ENCODE data around the gene SARM1. TPM values are rescaled to one million over a fixed set of nuclear protein-coding genes. Genes with fewer than 3 reads are reported as not detected.

Gene SARM1
- total RNA-seq, 1 experiment from 2014 or later = 17.4 TPM

GRCh38 chr17:28399808-28400207 lies 28.3 kb downstream of the SARM1 start:
- no peak overlapping the region for H3K27ac ChIP-seq (ENCODE audit: low read length)
- DNase-seq (ENCODE audit: low read depth, low spot score) (no peak), ATAC-seq (no peak)
- TF ChIP-seq SIN3A (IDR thresholded peaks at IDR 0.05; ENCODE audit: borderline replicate concordance, insufficient read depth, low read depth, low read length) (no peak), CTCF (IDR thresholded peaks at IDR 0.05) (no peak), TCF7L2 (IDR thresholded peaks at IDR 0.05; ENCODE audit: low read depth, low read length) (no peak), REST (IDR thresholded peaks at IDR 0.05; ENCODE audit: insufficient read depth in 1 of 2, low read depth in 2 of 2, low read length in 1 of 2) (no peak), POLR2AphosphoS5 (IDR thresholded peaks at IDR 0.05; ENCODE audit: low read depth, low read length) (no peak)
- no peaks in the 10 kb centered on the region for H3K9me3 ChIP-seq (ENCODE audit: control insufficient read depth, insufficient read depth, low read depth, low read length)
- CTCF ChIA-PET = no interaction called here
- peaks cover 8% of the 10 kb centered on the region; the same call in 1 of the 2 replicates for H3K4me1 ChIP-seq (ENCODE audit: control insufficient read depth, insufficient read depth, low read length)
- intact Hi-C loops (cut with micrococcal nuclease; ENCODE audit: unreplicated experiment) (no loop called here), in situ Hi-C loops (cut with HindIII; ENCODE audit: low pct_unique_long_range_greater_than_20kb, low sequenced_read_pairs) (no loop called here)
- no peaks in the 10 kb centered on the region for H3K27me3 ChIP-seq (ENCODE audit: control insufficient read depth, insufficient read depth, low read length)
- H3K36me3 ChIP-seq (ENCODE audit: control insufficient read depth, insufficient read depth, low read length) = no peaks in the 10 kb centered on the region
- POLR2A ChIA-PET = interaction anchor here (0.5 kb wide), 1 partner anchor 23 kb away, joined by 11 read pairs; no protein-coding TSS in a partner anchor
- BruUV-seq (replicated peaks) = no TSS peak
- no peak overlapping the region for H3K4me3 ChIP-seq (ENCODE audit: low read depth in 2 of 2, low read length in 2 of 2)

GRCh38 chr17:28402224-28402630 lies 30.7 kb downstream of the SARM1 start:
- intact Hi-C loops (cut with micrococcal nuclease; ENCODE audit: unreplicated experiment) (no loop called here), in situ Hi-C loops (cut with HindIII; ENCODE audit: low pct_unique_long_range_greater_than_20kb, low sequenced_read_pairs) (no loop called here)
- no peaks in the 10 kb centered on the region for H3K27me3 ChIP-seq (ENCODE audit: control insufficient read depth, insufficient read depth, low read length)
- ChIA-PET POLR2A (no interaction called here), CTCF (no interaction called here)
- TF ChIP-seq SIN3A (IDR thresholded peaks at IDR 0.05; ENCODE audit: borderline replicate concordance, insufficient read depth, low read depth, low read length) (no peak), CTCF (IDR thresholded peaks at IDR 0.05) (no peak), REST (IDR thresholded peaks at IDR 0.05; ENCODE audit: insufficient read depth in 1 of 2, low read depth in 2 of 2, low read length in 1 of 2) (no peak), POLR2AphosphoS5 (IDR thresholded peaks at IDR 0.05; ENCODE audit: low read depth, low read length) (no peak; the same call in 1 of the 2 replicates), TCF7L2 (IDR thresholded peaks at IDR 0.05; ENCODE audit: low read depth, low read length) (no peak)
- H3K4me3 ChIP-seq (ENCODE audit: low read depth in 2 of 2, low read length in 2 of 2) = no peak overlapping the region
- no TSS peak for BruUV-seq (replicated peaks)
- DNase-seq (ENCODE audit: low read depth, low spot score) (no peak), ATAC-seq (no peak)
- peaks cover 16% of the 10 kb centered on the region for H3K4me1 ChIP-seq (ENCODE audit: control insufficient read depth, insufficient read depth, low read length)
- no peaks in the 10 kb centered on the region for H3K9me3 ChIP-seq (ENCODE audit: control insufficient read depth, insufficient read depth, low read depth, low read length)
- no peak overlapping the region for H3K27ac ChIP-seq (ENCODE audit: low read length)
- H3K36me3 ChIP-seq (ENCODE audit: control insufficient read depth, insufficient read depth, low read length) = no peaks in the 10 kb centered on the region

Measured in Panc1 (cell line).